ENCODE measurements around the gene ATP6V1C2. TPM values are rescaled to one million over a fixed set of nuclear protein-coding genes. Genes with fewer than 3 reads are reported as not detected.
"Not testable (repeated sequence)": the region's sequence is repeated elsewhere in the genome, so short reads cannot be mapped to it uniquely, and the experiment has no call there.

ATP6V1C2 gene
- total RNA-seq, 1 donor from 2014 or later = 0.14 TPM

- Mint-ChIP-seq H3K27ac (ENCODE audit: unreplicated experiment) (no peak overlapping the region), H3K9me3 (ENCODE audit: unreplicated experiment) (peaks cover 2% of the 10 kb centered on the region), H3K36me3 (ENCODE audit: low read depth, unreplicated experiment) (no peaks in the 10 kb centered on the region), H3K4me1 (ENCODE audit: low read depth, unreplicated experiment) (no peaks in the 10 kb centered on the region), H3K4me3 (ENCODE audit: unreplicated experiment) (no peak overlapping the region), H3K27me3 (ENCODE audit: low read depth, unreplicated experiment) (peaks cover 20% of the 10 kb centered on the region)
- Histone ChIP-seq H3K79me2 (ENCODE audit: insufficient read depth, low read length) (peaks cover under 1% of the 10 kb centered on the region), H3K36me3 (ENCODE audit: insufficient read depth, low read length) (no peaks in the 10 kb centered on the region), H4K20me1 (ENCODE audit: insufficient read depth, low read length) (no peaks in the 10 kb centered on the region), H3K4me3 (ENCODE audit: insufficient read depth, low read depth, low read length) (no peak overlapping the region), H3K4me1 (ENCODE audit: insufficient read depth, low read length) (no peaks in the 10 kb centered on the region), H3K9me3 (ENCODE audit: insufficient read depth, low read depth, low read length) (no peaks in the 10 kb centered on the region), H3K27ac (ENCODE audit: low read depth, low read length) (no peak overlapping the region), H3K27me3 (ENCODE audit: insufficient read depth, low read length) (peaks cover 7% of the 10 kb centered on the region), H3K9ac (ENCODE audit: low read length) (no peak overlapping the region), H2AFZ (ENCODE audit: low read depth, low read length) (no peak overlapping the region), H3K4me2 (ENCODE audit: low read length) (no peak overlapping the region)
- no peak for TF ChIP-seq EZH2 (IDR thresholded peaks at IDR 0.05; ENCODE audit: insufficient read depth, low read length)
- TF ChIP-seq, protein P1, sequence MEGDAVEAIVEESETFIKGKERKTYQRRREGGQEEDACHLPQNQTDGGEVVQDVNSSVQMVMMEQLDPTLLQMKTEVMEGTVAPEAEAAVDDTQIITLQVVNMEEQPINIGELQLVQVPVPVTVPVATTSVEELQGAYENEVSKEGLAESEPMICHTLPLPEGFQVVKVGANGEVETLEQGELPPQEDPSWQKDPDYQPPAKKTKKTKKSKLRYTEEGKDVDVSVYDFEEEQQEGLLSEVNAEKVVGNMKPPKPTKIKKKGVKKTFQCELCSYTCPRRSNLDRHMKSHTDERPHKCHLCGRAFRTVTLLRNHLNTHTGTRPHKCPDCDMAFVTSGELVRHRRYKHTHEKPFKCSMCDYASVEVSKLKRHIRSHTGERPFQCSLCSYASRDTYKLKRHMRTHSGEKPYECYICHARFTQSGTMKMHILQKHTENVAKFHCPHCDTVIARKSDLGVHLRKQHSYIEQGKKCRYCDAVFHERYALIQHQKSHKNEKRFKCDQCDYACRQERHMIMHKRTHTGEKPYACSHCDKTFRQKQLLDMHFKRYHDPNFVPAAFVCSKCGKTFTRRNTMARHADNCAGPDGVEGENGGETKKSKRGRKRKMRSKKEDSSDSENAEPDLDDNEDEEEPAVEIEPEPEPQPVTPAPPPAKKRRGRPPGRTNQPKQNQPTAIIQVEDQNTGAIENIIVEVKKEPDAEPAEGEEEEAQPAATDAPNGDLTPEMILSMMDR (IDR thresholded peaks at IDR 0.05; ENCODE audit: insufficient read depth, low read depth, low read length) = peak; percentile 49
- DNase-seq (ENCODE audit: low read depth) = no peak
- no peak for FAIRE-seq
Measured at GRCh38 chr2:10817413-10817812, 96.0 kb downstream of the ATP6V1C2 start.

DNA sequence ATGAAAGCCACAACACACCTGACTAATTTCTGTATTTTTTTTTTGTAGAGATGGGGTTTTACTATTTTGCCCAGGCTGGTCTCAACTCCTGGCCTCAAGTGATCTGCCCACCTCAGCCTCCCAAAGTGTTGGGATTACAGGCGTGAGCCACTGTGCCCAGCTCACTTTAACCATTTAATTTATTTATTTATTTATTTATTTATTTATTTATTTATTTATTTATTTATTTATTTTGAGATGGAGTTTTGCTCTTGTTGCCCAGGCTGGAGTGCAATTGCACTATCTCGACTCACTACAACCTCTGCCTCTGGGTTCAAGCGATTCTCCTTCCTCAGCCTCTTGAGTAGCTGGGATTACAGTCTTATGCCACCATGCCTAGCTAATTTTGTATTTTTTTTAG, 96.9 kb downstream of the ATP6V1C2 start:
- H3K4me3 ChIP-seq (ENCODE audit: insufficient read depth, low read depth, low read length); H2AFZ ChIP-seq (ENCODE audit: low read depth, low read length); H3K4me2 ChIP-seq (ENCODE audit: low read length); H3K27ac ChIP-seq (ENCODE audit: low read depth, low read length); H3K27ac Mint-ChIP-seq (ENCODE audit: unreplicated experiment); H3K4me3 Mint-ChIP-seq (ENCODE audit: unreplicated experiment); DNase-seq (ENCODE audit: low read depth); H3K36me3 Mint-ChIP-seq (ENCODE audit: low read depth, unreplicated experiment); FAIRE-seq; H3K4me1 ChIP-seq (ENCODE audit: insufficient read depth, low read length); H3K9ac ChIP-seq (ENCODE audit: low read length); H3K27me3 ChIP-seq (ENCODE audit: insufficient read depth, low read length); H3K79me2 ChIP-seq (ENCODE audit: insufficient read depth, low read length); H3K4me1 Mint-ChIP-seq (ENCODE audit: low read depth, unreplicated experiment); H3K9me3 Mint-ChIP-seq (ENCODE audit: unreplicated experiment); H3K36me3 ChIP-seq (ENCODE audit: insufficient read depth, low read length); H4K20me1 ChIP-seq (ENCODE audit: insufficient read depth, low read length); H3K9me3 ChIP-seq (ENCODE audit: insufficient read depth, low read depth, low read length): not testable (repeated sequence)
- peaks cover 25% of the 10 kb centered on the region for H3K27me3 Mint-ChIP-seq (ENCODE audit: low read depth, unreplicated experiment)

DNA sequence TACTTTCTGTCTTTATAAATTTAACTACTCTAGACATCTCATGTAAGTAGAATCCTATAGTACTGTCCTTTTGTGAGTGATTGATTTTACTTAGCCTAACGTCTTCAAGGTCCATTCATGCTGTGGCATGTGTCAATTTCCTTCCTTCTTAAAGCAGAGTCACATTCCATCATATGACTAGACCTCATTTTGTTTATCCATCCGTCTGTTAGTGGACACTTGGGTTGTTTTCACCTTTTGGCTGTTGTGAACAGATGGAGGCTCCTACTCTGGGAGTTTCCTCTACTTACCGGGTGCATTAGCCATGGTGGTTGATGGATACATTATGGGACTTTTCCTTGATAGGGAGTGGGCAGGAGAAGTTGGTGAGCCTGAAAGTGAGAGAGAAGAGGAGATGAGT, 97.6 kb downstream of the ATP6V1C2 start:
- no peak overlapping the region for H3K4me3 ChIP-seq (ENCODE audit: insufficient read depth, low read depth, low read length)
- H4K20me1 ChIP-seq (ENCODE audit: insufficient read depth, low read length) = no peaks in the 10 kb centered on the region
- no peak overlapping the region for H3K27ac ChIP-seq (ENCODE audit: low read depth, low read length)
- FAIRE-seq = no peak
- DNase-seq (ENCODE audit: low read depth) = no peak
- no peaks in the 10 kb centered on the region for H3K79me2 ChIP-seq (ENCODE audit: insufficient read depth, low read length)
- H3K36me3 ChIP-seq (ENCODE audit: insufficient read depth, low read length) = no peaks in the 10 kb centered on the region
- Mint-ChIP-seq H3K27ac (ENCODE audit: unreplicated experiment) (no peak overlapping the region), H3K4me1 (ENCODE audit: low read depth, unreplicated experiment) (no peaks in the 10 kb centered on the region), H3K27me3 (ENCODE audit: low read depth, unreplicated experiment) (peaks cover 27% of the 10 kb centered on the region), H3K4me3 (ENCODE audit: unreplicated experiment) (no peak overlapping the region), H3K9me3 (ENCODE audit: unreplicated experiment) (peaks cover 4% of the 10 kb centered on the region), H3K36me3 (ENCODE audit: low read depth, unreplicated experiment) (no peaks in the 10 kb centered on the region)
- TF ChIP-seq, protein P1 (IDR thresholded peaks at IDR 0.05; ENCODE audit: insufficient read depth, low read depth, low read length) = no peak
- no peak for TF ChIP-seq EZH2 (IDR thresholded peaks at IDR 0.05; ENCODE audit: insufficient read depth, low read length)
- H3K27me3 ChIP-seq (ENCODE audit: insufficient read depth, low read length) = peaks cover 12% of the 10 kb centered on the region
- H3K4me1 ChIP-seq (ENCODE audit: insufficient read depth, low read length) = no peaks in the 10 kb centered on the region
- H3K4me2 ChIP-seq (ENCODE audit: low read length) = no peak overlapping the region
- peaks cover under 1% of the 10 kb centered on the region for H3K9me3 ChIP-seq (ENCODE audit: insufficient read depth, low read depth, low read length)
- no peak overlapping the region for H3K9ac ChIP-seq (ENCODE audit: low read length)
- no peak overlapping the region for H2AFZ ChIP-seq (ENCODE audit: low read depth, low read length)
